T-helper 2 cell treated with Interferon-gamma antibody and Interleukin-4, amounts not matched to agents 100 ng/mL and 5 ng/mL, for 36 hours (primary cell): ENCODE data around the gene GLCCI1. TPM values are rescaled to one million over a fixed set of nuclear protein-coding genes. Genes with fewer than 3 reads are reported as not detected.

Source experiments
- intact Hi-C: fragments of 100-400 bp; cut with micrococcal nuclease; formaldehyde crosslinking; loops from one replicate; pipeline ENCODE4 v1.15.1; 2023
- total RNA-seq: library from RNA; stranded (reverse); gene quantifications from 2 replicates; pipeline ENCODE4 v1.2.3, GENCODE V29; 2022

Gene GLCCI1
- total RNA-seq = 35.5 and 35.8 TPM in 2 replicates

DNA sequence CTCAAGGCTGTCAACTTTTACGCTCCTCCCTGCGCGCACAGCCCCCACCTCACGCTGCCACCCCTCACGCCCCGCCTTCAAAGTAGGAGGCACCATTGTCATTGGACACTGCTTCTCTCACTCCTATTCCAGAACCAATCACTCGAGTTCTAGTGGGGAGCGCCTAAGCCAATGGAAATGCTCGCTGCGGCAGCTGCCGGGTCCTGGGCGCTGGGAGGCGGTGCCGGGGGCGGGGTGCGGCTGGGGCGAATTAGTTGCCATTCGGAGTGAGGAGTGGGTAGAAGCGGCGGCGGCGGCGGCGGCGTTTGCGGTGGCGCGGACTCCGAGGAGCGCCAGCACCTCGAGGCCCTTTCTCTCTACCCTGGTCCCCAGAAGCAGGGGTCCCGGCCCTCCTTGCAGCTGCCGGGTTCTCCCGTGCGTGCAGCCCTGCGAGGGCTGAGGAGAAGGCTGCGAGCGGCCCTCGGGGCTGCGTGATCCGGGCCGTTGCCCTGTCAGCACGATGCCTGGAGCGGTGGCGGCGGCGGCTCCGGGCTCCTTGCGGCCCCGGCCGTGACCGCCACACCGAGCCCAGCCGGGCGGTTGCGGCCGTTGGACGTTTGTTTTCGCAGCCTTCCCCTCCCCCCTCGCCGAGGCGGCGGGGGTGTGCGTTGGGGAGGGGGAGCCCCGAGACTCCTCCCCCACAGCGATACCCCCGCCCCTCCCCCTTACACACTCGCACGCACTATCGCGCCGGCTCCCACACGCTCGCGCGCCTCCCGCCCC is at the start of gene GLCCI1:
Gene GLCCI1 (plus strand): TSS at position 253 of the 762 bp plus-strand sequence. CDS start 555 bp downstream, outside the sequence.
- intact Hi-C loops = loop anchor here (1.0 to 10.0 kb wide), 14 partner anchors 20 to 786 kb away; partner anchors contain the start of genes C1GALT1 and UMAD1

DNA sequence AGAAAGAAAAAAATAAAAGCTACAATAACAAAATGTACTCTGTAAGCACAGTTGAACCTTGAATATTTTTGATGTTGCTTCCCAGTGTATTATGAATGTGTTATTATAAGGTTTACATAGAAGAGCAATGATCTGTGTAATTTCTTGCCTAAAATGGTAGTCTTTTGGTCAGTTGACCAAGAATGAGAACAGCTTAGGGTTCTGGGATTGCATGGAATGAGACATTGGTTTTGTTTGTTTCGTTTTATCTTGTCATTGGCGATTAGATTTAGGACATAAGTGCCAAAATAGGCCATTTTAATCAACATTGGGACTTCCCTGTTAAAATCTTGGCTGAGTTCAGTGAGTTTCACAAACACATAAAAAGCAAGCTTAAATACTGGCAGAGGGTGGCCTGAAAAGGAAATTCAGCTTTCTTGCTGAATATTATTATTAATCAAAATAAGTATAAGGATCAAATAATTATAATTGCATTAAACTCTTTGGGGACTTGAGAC is 49.1 kb upstream of the GLCCI1 start:
- intact Hi-C loops = no loop called here

GRCh38 chr7:7920056-7920455 is 48.5 kb upstream of the GLCCI1 start:
- intact Hi-C loops = loop anchor here (5.0 kb wide), 1 partner anchor 47 kb away; the partner anchor contains the start of gene GLCCI1

- intact Hi-C loops = loop anchor here (5.0 kb wide), 1 partner anchor 47 kb away; the partner anchor contains the start of gene GLCCI1
Observed at GRCh38 chr7:7920481-7920880, 48.1 kb upstream of the GLCCI1 start.

- intact Hi-C loops = loop anchor here (5.0 kb wide), 1 partner anchor 45 kb away; the partner anchor contains the start of gene GLCCI1
Observed at GRCh38 chr7:7921830-7922229, 46.8 kb upstream of the GLCCI1 start.

GRCh38 chr7:7922684-7923385 is 45.8 kb upstream of the GLCCI1 start:
- intact Hi-C loops = loop anchor here (5.0 kb wide), 1 partner anchor 44 kb away; the partner anchor contains the start of gene GLCCI1

DNA sequence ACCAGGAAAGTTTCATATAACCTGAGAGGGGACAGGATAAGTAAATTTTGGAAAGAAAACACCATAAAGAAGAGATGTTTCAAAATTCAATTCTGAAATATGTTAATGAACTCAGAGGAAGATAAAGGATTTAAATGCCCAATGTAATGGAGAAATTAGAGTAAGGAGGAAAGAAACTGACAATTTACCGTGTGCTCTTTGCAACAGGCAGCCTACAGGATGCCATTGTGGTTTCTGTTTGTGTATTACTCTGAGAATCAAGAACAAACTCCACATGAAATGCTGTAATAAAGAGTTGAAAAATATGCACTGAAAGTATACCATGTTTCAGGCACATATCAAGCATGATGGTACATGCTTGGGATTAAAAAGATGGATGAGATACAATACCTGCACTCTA is 44.8 kb upstream of the GLCCI1 start:
- intact Hi-C loops = loop anchor here (5.0 kb wide), 1 partner anchor 43 kb away; the partner anchor contains the start of gene GLCCI1

DNA sequence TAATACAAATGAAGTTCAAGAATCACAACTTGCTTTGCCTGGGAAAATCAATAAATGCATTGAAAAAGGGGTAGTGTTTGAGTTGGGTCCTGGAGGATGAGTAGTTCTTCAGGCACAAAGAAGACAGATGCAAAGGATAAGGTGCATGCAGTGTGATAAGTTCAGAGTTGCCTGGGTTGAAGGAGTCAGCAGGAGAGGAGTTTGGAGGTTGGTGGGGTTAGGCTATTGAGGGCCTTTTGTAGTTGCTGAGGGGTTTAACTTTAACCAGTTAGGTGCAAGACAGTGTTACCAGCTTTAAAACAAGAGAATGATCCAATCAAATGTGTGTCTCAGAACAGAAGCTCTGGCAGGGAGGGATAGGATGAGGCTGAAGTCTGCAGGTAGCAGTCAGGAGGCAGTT is 44.3 kb upstream of the GLCCI1 start:
- intact Hi-C loops = loop anchor here (5.0 kb wide), 1 partner anchor 43 kb away; the partner anchor contains the start of gene GLCCI1

DNA sequence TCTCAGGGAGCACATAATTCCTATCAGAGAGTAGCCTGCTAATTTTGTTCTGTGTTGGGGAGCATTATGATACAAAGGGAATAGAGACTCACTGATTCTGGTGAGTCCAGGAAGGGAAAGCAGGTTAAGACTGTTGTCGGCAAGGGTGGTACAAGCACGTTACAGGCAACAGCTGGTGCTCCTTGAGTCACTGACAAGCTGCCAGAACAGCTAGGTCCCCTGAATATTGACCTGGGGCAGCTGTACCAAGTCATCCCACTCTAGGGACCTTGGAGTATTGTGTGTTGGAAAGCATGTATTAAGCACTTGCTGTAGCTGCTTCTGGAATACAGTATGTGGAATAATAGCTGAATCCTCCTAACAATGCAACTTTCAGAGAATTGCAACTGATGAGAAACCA is 37.0 kb upstream of the GLCCI1 start:
- intact Hi-C loops = no loop called here

- intact Hi-C loops = no loop called here
Observed at GRCh38 chr7:7932553-7932952, 36.0 kb upstream of the GLCCI1 start.

DNA sequence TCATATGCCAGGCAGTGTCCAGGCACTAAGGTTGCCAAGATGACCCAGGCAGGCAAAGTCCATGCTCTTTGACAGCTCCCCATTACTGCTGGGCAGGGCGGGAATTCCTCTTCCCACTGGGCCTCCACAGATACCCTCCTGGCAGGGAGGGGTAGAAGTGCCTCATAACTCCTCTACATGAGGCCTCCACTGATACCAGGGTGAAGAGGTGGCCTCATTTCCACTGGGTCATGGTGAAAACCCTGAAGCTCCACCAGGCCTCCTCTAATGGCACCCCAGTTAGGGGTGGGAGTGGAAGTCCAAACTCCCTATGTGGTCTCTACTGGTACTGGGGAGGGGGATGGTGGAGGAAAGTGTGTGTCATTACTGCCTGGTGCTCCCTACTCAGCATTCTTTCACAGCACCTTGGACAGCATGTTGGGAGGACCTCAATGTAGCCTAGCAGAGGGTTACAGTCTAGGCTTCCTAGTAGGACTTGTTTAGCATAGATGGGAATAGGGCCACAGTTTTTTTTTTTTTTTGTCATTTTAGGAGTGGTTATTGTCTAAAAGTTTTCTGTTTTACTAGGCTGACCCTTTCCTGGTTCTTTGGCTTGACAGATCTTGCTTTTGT is 34.6 kb upstream of the GLCCI1 start:
- intact Hi-C loops = no loop called here

DNA sequence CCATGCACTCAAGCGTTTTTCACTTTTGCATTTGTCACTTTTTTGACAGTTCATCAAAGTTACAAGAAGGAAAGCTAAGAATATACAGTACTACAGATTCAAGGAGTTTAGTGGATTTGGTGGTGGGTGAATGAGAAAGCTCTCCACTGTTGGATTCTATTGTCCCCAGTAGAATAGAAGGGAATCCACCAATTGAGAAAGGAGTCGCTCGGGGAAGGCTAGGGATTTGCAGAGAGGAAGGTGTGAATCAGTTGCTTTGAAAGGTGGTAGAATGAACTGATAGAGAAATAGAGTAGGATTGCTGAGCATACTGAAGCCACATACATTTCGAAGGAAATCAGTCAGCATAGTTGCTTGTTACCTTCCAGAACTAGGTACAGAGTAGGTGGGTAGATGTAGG is 33.7 kb upstream of the GLCCI1 start:
- intact Hi-C loops = no loop called here

DNA sequence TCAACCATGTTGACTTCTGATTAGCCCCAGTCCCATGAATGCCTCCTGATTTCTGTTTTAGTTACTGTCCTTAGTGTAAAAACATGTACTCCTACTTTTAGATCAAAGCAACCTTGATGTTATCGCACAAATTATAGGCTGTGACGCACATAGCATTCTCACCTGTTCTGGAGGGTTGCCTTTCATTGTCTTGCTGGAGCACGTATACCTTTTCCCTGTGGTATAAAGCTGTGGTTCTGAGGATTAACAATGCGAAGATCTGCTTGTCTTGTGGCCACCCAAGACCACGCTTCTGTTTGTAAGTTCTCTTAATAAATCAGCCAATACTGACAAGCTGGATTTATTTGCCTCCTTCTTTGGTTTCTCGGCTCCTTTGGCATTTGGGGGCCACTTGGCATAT is 30.1 kb upstream of the GLCCI1 start:
- intact Hi-C loops = no loop called here

DNA sequence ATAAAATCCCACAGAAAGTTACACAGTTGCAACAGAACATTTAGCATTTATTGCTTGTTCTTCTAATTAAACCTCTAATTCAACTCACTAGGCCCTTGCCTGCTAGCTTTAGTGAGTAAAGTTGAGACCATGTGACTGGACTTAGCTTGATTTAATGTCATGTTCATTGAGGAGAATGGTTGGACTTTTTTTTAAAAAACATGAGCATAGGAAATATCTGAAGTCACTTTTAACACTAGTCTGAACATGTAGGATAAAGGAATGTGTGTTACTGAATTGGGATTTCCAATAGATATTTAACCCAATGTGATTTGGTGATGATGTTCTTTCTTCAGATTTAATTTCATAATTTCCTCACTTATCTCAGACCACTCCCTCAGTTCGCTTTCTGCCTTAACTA is 24.6 kb upstream of the GLCCI1 start:
- intact Hi-C loops = loop anchor here (1.0 to 10.0 kb wide), 2 partner anchors 24 to 129 kb away; partner anchors contain the start of gene GLCCI1

- intact Hi-C loops = loop anchor here (1.0 to 10.0 kb wide), 2 partner anchors 24 to 130 kb away; partner anchors contain the start of gene GLCCI1
Observed at GRCh38 chr7:7944619-7945282, 23.8 kb upstream of the GLCCI1 start.

GRCh38 chr7:7946486-7946885 is 22.1 kb upstream of the GLCCI1 start:
- intact Hi-C loops = loop anchor here (10.0 kb wide), 1 partner anchor 132 kb away; no protein-coding TSS in a partner anchor

- intact Hi-C loops = loop anchor here (10.0 kb wide), 1 partner anchor 133 kb away; no protein-coding TSS in a partner anchor
Observed at GRCh38 chr7:7948232-7948631, 20.4 kb upstream of the GLCCI1 start.

DNA sequence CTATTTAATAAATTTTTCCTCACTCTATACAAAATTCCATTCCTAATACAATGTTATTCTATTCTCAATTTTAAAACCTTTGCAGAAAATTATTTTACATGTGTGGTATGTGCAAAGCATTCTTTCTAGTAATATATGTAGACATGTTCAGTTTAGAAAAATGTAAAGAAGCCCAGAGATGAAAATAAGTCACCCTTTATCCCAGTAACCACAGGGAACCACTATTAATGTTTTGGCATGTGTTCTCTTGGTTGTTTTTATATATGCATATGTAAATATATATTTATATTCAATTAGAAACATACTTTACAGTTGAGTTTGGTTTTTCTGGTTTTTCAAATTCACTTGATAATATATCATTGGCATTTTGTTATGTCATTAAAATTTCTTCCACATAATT is 14.8 kb upstream of the GLCCI1 start:
- intact Hi-C loops = no loop called here

DNA sequence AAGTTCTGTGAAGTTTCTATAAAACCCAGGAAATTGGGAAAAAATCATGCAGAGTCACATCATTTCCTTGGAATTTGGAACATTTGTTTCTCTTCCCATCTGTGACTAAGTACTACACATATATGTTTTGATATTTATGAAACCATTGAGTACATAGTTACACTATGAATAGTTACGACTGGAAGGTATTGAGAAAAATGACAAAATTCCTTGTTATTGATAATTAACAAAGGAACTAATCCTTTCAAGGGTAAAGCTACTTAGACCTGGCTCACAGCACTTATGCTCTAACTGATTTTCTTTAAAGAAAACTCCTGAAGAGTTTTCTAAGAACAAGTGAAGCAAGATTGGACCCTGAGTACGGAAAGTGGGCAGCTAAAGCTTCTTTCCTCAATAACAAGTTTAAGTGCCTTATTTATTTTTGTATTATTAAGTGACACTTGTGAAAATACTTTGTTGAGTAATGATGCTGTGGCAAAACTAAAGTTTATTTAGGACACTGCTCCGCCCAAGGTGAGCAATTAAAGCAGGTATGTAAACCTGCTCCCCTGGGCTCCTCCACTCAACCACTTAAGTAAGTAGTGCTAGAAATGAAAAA is 12.0 kb upstream of the GLCCI1 start:
- intact Hi-C loops = no loop called here

DNA sequence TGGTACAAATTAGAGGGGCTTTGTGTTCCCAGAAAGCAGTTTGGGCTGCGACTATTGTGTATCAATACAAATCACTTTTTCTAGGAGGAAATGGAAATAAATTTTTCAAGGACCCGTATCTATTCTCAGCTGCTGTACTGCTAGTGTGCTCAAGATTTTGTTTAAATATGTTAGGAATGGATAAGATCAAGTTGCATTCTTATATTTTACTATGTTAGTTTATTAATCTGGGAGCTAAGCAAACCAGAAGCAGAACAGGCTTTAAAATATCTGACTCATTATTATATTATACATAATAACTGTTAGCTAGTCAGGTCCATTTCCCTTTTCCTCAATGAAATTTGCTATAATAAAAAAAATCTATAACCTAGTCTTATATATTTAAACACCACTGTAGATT is 11.1 kb upstream of the GLCCI1 start:
- intact Hi-C loops = no loop called here
